Central memory CD8-positive, alpha-beta T cell (primary cell): ENCODE data around the gene TREML2.

Source experiments
- ATAC-seq: fragments of 150-1000 bp; cut with Tn5 transposase; replicated peaks from 2 replicates; pipeline ENCODE4 v1.10.0; 2022; ENCODE audit warnings: mild to moderate bottlenecking, moderate FRiP score, moderate number of reproducible peaks; ENCODE audit not compliant: poor library complexity, severe bottlenecking; ENCODE audit errors: extremely low read depth
- DNase-seq, 2 donors: peaks; one replicate each; pipeline ENCODE4 v3.0.0; 2021; ENCODE audit warnings: low spot score in 2 of 2
- H3K27ac Mint-ChIP-seq: one replicate; pipeline ENCODE4 v1.8.0; 2022; ENCODE audit warnings: low read depth, mild to moderate bottlenecking, moderate library complexity, mixed read lengths
- H3K27me3 Mint-ChIP-seq: one replicate; pipeline ENCODE4 v1.8.0; 2022; ENCODE audit warnings: mixed read lengths
- H3K36me3 Mint-ChIP-seq: one replicate; pipeline ENCODE4 v1.8.0; 2022; ENCODE audit warnings: mild to moderate bottlenecking, moderate library complexity, mixed read lengths; ENCODE audit not compliant: insufficient read depth
- H3K4me1 Mint-ChIP-seq: one replicate; pipeline ENCODE4 v1.8.0; 2022; ENCODE audit warnings: mixed read lengths
- H3K4me3 Mint-ChIP-seq: one replicate; pipeline ENCODE4 v1.8.0; 2022; ENCODE audit warnings: mild to moderate bottlenecking, moderate library complexity, mixed read lengths
- H3K9me3 Mint-ChIP-seq: one replicate; pipeline ENCODE4 v1.8.0; 2022; ENCODE audit warnings: mixed read lengths

TREML2 gene

GRCh38 chr6:41163419-41163717, 37.6 kb downstream of the TREML2 start:
- Mint-ChIP-seq H3K9me3 (no peaks in the 10 kb centered on the region), H3K36me3 (no peaks in the 10 kb centered on the region), H3K4me3 (no peak overlapping the region), H3K27me3 (peaks cover 27% of the 10 kb centered on the region), H3K4me1 (no peaks in the 10 kb centered on the region), H3K27ac (no peak overlapping the region)
- ATAC-seq (no peak), DNase-seq (no peak)

- ATAC-seq (no peak), DNase-seq (no peak)
- Mint-ChIP-seq H3K4me3 (no peak within 1 kb of the TSS), H3K27me3 (peaks cover 31% of the 10 kb centered on the region), H3K27ac (no peak within 1 kb of the TSS), H3K36me3 (no peaks in the 10 kb centered on the region), H3K9me3 (no peaks in the 10 kb centered on the region), H3K4me1 (no peaks in the 10 kb centered on the region)
Observed at GRCh38 chr6:41162687-41163418, 38.1 kb downstream of the TREML2 start, which contains the start of gene TREM2. TSS of gene TREM2 (minus strand) at chr6:41163116. CDS start at chr6:41163082, 34 bp downstream.

- no peak for DNase-seq
- ATAC-seq: no peak
- no peaks in the 10 kb centered on the region for H3K4me1 Mint-ChIP-seq
- H3K36me3 Mint-ChIP-seq: no peaks in the 10 kb centered on the region
- peaks cover 30% of the 10 kb centered on the region for H3K27me3 Mint-ChIP-seq
- H3K4me3 Mint-ChIP-seq: no peak overlapping the region
- H3K27ac Mint-ChIP-seq: no peak overlapping the region
- H3K9me3 Mint-ChIP-seq: no peaks in the 10 kb centered on the region
Observed at GRCh38 chr6:41161851-41162552, 38.9 kb downstream of the TREML2 start.

DNA sequence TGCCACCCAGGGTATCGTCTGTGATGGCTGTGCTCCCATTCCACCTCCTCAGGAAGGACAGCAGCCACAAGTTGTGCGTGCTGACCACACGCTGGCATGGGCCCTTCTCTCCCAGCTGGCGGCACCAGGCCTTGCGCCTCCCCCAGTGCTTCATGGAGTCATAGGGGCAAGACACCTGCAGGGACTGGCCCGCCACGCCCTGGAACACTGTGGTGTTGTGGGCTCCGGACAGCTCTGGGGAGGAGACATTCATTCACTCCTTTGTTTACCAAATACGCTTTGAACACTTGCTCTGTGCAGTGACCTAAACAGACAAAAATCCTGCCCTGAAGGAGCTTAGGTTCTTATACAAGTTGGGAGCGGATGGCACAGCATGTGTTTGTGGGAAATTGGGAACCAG, 39.6 kb downstream of the TREML2 start:
- Mint-ChIP-seq H3K9me3 (no peaks in the 10 kb centered on the region), H3K4me1 (no peaks in the 10 kb centered on the region), H3K27ac (no peak overlapping the region), H3K4me3 (no peak overlapping the region), H3K36me3 (no peaks in the 10 kb centered on the region), H3K27me3 (peaks cover 29% of the 10 kb centered on the region)
- DNase-seq: no peak
- no peak for ATAC-seq

DNA sequence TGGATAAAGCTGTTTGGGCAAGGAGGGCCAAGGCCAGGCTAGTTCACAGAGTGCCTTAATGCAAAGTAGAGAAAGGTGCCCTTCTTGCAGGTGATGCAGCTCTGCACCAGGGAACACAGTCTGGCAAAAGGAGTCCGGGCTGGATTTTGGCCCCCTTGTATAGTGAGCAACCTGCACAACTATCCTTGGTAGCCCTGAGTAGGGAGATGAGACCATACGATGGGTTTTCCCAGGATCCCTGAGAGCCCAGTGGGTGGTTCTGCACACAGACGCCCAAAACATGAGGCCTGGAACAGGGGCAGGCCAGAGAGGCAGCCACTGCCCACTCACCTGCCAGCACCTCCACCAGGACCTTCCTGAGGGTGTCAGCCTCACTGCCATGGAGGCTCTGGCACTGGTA, 40.0 kb downstream of the TREML2 start:
- Mint-ChIP-seq H3K4me3 (no peak overlapping the region), H3K27ac (no peak overlapping the region), H3K4me1 (no peaks in the 10 kb centered on the region), H3K36me3 (no peaks in the 10 kb centered on the region), H3K9me3 (no peaks in the 10 kb centered on the region), H3K27me3 (peaks cover 29% of the 10 kb centered on the region)
- ATAC-seq (no peak), DNase-seq (no peak)

DNA sequence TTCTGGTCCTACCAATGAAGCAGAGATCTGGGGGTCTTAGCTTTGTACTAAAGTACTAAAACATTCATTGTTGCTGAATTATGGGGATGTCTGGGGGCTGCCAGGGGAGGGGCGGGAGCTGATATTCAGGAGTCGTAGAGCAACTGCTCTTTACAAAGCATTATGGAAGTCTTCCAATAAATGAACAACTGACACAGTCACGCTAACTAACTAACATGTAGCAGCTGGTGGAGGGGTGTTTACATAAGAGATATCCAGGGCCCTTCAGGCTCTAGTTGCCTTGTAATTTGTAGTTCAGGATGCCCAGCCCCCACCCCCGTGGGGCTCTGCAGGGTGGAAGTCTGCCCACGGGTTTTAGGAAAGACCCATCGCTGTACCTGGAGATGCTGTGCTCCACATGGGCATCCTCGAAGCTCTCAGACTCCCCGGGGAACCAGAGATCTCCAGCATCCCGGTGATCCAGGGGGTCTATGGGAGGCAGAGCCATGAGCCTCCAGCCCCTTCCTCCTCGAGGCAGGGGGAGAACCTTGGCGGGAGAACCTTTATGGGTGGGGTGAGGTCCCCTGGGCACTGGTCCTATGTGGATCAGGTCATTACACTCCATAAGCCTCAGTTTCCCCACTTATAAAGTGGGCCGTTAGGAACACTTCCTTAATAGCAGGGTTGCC, 41.4 kb downstream of the TREML2 start:
- no peaks in the 10 kb centered on the region for H3K9me3 Mint-ChIP-seq
- DNase-seq: no peak
- no peak for ATAC-seq
- peaks cover 29% of the 10 kb centered on the region for H3K27me3 Mint-ChIP-seq
- no peak overlapping the region for H3K27ac Mint-ChIP-seq
- H3K36me3 Mint-ChIP-seq: no peaks in the 10 kb centered on the region
- no peaks in the 10 kb centered on the region for H3K4me1 Mint-ChIP-seq
- H3K4me3 Mint-ChIP-seq: no peak overlapping the region

GRCh38 chr6:41157323-41157722, 43.6 kb downstream of the TREML2 start:
- H3K27me3 Mint-ChIP-seq: peaks cover 23% of the 10 kb centered on the region
- no peak overlapping the region for H3K27ac Mint-ChIP-seq
- no peak overlapping the region for H3K4me3 Mint-ChIP-seq
- no peaks in the 10 kb centered on the region for H3K9me3 Mint-ChIP-seq
- ATAC-seq (no peak), DNase-seq (no peak)
- no peaks in the 10 kb centered on the region for H3K4me1 Mint-ChIP-seq
- H3K36me3 Mint-ChIP-seq: no peaks in the 10 kb centered on the region

- Mint-ChIP-seq H3K4me3 (no peak overlapping the region), H3K4me1 (no peaks in the 10 kb centered on the region), H3K27me3 (peaks cover 17% of the 10 kb centered on the region), H3K9me3 (no peaks in the 10 kb centered on the region), H3K36me3 (no peaks in the 10 kb centered on the region), H3K27ac (no peak overlapping the region)
- ATAC-seq (no peak), DNase-seq (no peak)
Observed at GRCh38 chr6:41156771-41157170, 44.2 kb downstream of the TREML2 start.

GRCh38 chr6:41156001-41156400, 44.9 kb downstream of the TREML2 start:
- no peaks in the 10 kb centered on the region for H3K9me3 Mint-ChIP-seq
- DNase-seq (no peak), ATAC-seq (no peak)
- no peaks in the 10 kb centered on the region for H3K36me3 Mint-ChIP-seq
- no peaks in the 10 kb centered on the region for H3K4me1 Mint-ChIP-seq
- H3K27ac Mint-ChIP-seq: no peak overlapping the region
- H3K4me3 Mint-ChIP-seq: no peak overlapping the region
- peaks cover 13% of the 10 kb centered on the region for H3K27me3 Mint-ChIP-seq

DNA sequence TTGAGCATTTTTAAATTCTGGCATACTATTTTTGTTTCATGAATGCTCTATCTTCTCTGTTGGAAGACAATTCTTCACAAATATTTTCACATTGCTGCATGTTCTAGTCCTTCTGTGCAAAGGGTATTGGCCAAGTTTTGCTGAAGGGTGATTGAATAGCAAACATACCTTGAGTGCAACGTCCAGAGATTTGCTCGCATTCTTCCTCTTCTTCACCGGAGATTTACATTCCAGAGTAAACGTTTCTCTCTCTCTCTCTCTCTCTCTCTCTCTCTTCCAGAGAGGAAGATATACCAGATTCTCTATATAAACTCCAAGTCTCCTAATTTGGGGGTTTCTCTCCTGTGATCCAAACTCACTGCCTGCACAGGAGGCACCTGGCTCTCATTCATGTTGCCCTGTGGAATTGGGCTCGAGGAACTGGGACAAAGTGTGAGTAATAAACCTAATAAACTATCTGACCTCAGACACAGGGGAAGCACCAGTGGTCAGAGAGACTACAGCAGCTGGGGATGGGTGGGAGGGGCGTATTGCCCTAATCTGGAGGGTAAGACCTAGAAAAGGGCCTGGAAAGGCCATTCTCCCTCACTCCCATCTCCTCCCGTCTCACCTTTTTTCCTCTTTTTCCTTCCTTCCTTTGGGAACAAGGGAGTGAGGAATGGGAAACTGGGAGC, 45.7 kb downstream of the TREML2 start:
- Mint-ChIP-seq H3K9me3 (no peaks in the 10 kb centered on the region), H3K4me3 (no peak overlapping the region), H3K27ac (no peak overlapping the region), H3K27me3 (peaks cover 13% of the 10 kb centered on the region), H3K36me3 (no peaks in the 10 kb centered on the region), H3K4me1 (no peaks in the 10 kb centered on the region)
- no peak for DNase-seq
- ATAC-seq: no peak

GRCh38 chr6:41153992-41154625, 46.8 kb downstream of the TREML2 start, which contains the start of gene TREML1:
TSS of gene TREML1 (minus strand) at chr6:41154347. CDS start at chr6:41154288, 59 bp downstream.
- no peak for ATAC-seq
- no peak within 1 kb of the TSS for H3K4me3 Mint-ChIP-seq
- no peaks in the 10 kb centered on the region for H3K9me3 Mint-ChIP-seq

DNA sequence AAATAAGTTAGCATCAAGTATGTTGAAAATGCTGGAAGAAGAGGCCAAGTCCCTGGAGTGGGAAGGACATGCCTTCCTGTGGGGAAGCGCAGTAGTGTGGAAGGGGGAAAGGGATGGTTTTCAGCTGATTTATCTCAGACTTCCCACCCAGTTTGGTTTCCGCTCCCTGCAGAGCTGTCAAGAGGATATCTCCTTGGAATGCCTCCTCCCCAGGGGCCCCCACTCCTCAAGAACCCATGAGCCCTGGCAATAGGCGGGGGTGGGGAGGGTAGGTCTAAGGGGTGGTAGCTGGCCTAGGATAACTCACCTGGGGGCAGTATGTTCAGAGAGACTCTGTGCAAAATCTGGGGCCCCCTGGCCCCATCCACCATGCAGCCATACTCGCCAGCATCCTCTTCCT, 47.5 kb downstream of the TREML2 start:
- no peaks in the 10 kb centered on the region for H3K4me1 Mint-ChIP-seq

More at GRCh38 chr6:41153992-41154625, 46.8 kb downstream of the TREML2 start, which contains the start of gene TREML1:
- no peak within 1 kb of the TSS for H3K27ac Mint-ChIP-seq
- no peaks in the 10 kb centered on the region for H3K36me3 Mint-ChIP-seq
- H3K27me3 Mint-ChIP-seq: peaks cover 13% of the 10 kb centered on the region
- no peaks in the 10 kb centered on the region for H3K4me1 Mint-ChIP-seq
- no peak for DNase-seq

More for the DNA sequence above, 47.5 kb downstream of the TREML2 start:
- Mint-ChIP-seq H3K36me3 (no peaks in the 10 kb centered on the region), H3K4me3 (no peak overlapping the region), H3K9me3 (no peaks in the 10 kb centered on the region), H3K27ac (no peak overlapping the region), H3K27me3 (peaks cover 13% of the 10 kb centered on the region)
- ATAC-seq (no peak), DNase-seq (no peak)
